HepG2 (cell line): ENCODE measurements around the gene L3MBTL4. TPM values are rescaled to one million over a fixed set of nuclear protein-coding genes. Genes with fewer than 3 reads are reported as not detected.

ENCODE experiments used
- ATAC-seq: fragments of 200-7000 bp; cut with Tn5 transposase; 3 replicates; pipeline ENCODE4 v1.9.1; 2020; ENCODE audit warnings: mild to moderate bottlenecking, moderate library complexity
- BruUV-seq: library from RNA; stranded (reverse); fragments of 400-500 nt; replicated peaks from 2 replicates; lab custom pipeline; 2021; lab: Mats Ljungman, UMichigan
- CTCF ChIA-PET: fragments of 300-600 bp; formaldehyde crosslinking; extraction: SDS; loops from one replicate; lab custom pipeline; 2021; ENCODE audit warnings: low total read pairs, inconsistent platforms, low intra/inter-chr PET ratio; lab: Yijun Ruan, JAX
- POLR2A ChIA-PET: fragments of 350-600 bp; sonication (Branson Sonifier 250); formaldehyde crosslinking; loops from one replicate; lab custom pipeline; 2020; ENCODE audit warnings: antibody characterized with exemption, inconsistent platforms; lab: Yijun Ruan, JAX
- DNase-seq: peaks from one replicate; pipeline ENCODE4 v3.0.0-alpha.2; 2015; ENCODE audit warnings: low spot score
- FAIRE-seq: peaks from 3 replicates; lab custom pipeline; 2011; peaks lifted over from hg19 to GRCh38; lab: Jason Lieb, UNC
- H2AFZ ChIP-seq: one replicate; pipeline ENCODE4 v1.6.1; 2011; ENCODE audit warnings: low read length, inconsistent platforms
- H3K27ac ChIP-seq: fragments of 300-600 bp; 3 replicates; pipeline ENCODE4 v1.8.0; 2011; ENCODE audit warnings: mixed run types, mild to moderate bottlenecking, mixed read lengths, low read length, inconsistent platforms; ENCODE audit not compliant: insufficient read depth; ENCODE audit errors: extremely low read length
- H3K27me3 ChIP-seq, 2 experiments: fragments of 200-600 bp in 1 of 2; 2 replicates in 1 of 2; 3 replicates in 1 of 2; pipeline versions ENCODE4 v1.6.0 to v1.8.0; 2011; ENCODE audit warnings: low read length in 2 of 2, mild to moderate bottlenecking in 2 of 2, moderate library complexity in 2 of 2, inconsistent platforms in 1 of 2; ENCODE audit not compliant: insufficient read depth in 2 of 2, control insufficient read depth in 1 of 2
- H3K36me3 ChIP-seq, 2 experiments: fragments of 200-600 bp in 1 of 2; replicated peaks in 1 of 2; 2 replicates in 1 of 2; 3 replicates in 1 of 2; pipeline versions ENCODE4 v1.5.1 to v1.8.0; 2011; ENCODE audit warnings: low read length in 2 of 2, inconsistent platforms in 1 of 2; ENCODE audit not compliant: insufficient read depth in 2 of 2, control insufficient read depth in 1 of 2
- H3K4me1 ChIP-seq: 2 replicates; pipeline ENCODE4 v1.5.1; 2012; ENCODE audit warnings: low read length, inconsistent platforms; ENCODE audit not compliant: insufficient read depth
- H3K4me2 ChIP-seq: 2 replicates; pipeline ENCODE4 v1.6.0; 2011; ENCODE audit warnings: low read depth, low read length, inconsistent platforms
- H3K4me3 ChIP-seq, 3 experiments: fragments of 200-600 bp in 1 of 3; sonication (generic), shearing (Covaris generic) in 1 of 3; replicated peaks in 1 of 3; 2 replicates each; pipeline ENCODE4 v1.5.1; 2011 to 2016; ENCODE audit warnings: low read length in 3 of 3, inconsistent platforms in 2 of 3, low read depth in 2 of 3, mild to moderate bottlenecking in 2 of 3, control low read depth in 1 of 3, mixed read lengths in 1 of 3; ENCODE audit not compliant: insufficient read depth in 1 of 3
- H3K79me2 ChIP-seq: one replicate; pipeline ENCODE4 v1.6.1; 2011; ENCODE audit warnings: low read length, inconsistent platforms; ENCODE audit not compliant: insufficient read depth
- H3K9ac ChIP-seq: 2 replicates; pipeline ENCODE4 v1.6.0; 2011; ENCODE audit warnings: mild to moderate bottlenecking, low read depth, low read length, inconsistent platforms; ENCODE audit not compliant: insufficient read depth
- H3K9me3 ChIP-seq: 2 replicates; pipeline ENCODE4 v1.5.1; 2012; ENCODE audit warnings: mild to moderate bottlenecking, low read length
- H4K20me1 ChIP-seq: 2 replicates; pipeline ENCODE4 v1.6.0; 2011; ENCODE audit warnings: inconsistent platforms, mild to moderate bottlenecking, low read length, moderate library complexity; ENCODE audit not compliant: insufficient read depth
- FLYWCH1 ChIP-seq: sonication (generic); formaldehyde crosslinking; IDR thresholded peaks from 2 replicates; pipeline ENCODE4 v1.8.1; 2023; ENCODE audit warnings: mild to moderate bottlenecking, missing genetic modification reagents
- IRF2 ChIP-seq: IDR thresholded peaks from 2 replicates; pipeline ENCODE4 v1.6.1; 2018; ENCODE audit warnings: missing genetic modification reagents, missing compliant biosample characterization
- PRDM15 ChIP-seq: sonication (generic); formaldehyde crosslinking; IDR thresholded peaks from 2 replicates; pipeline ENCODE4 v1.4.0; 2020; ENCODE audit warnings: missing genetic modification reagents
- TSC22D2 ChIP-seq: sonication (generic); formaldehyde crosslinking; IDR thresholded peaks from 2 replicates; pipeline ENCODE4 v1.5.1; 2020; ENCODE audit warnings: missing genetic modification reagents, mild to moderate bottlenecking, borderline replicate concordance
- WGBS: methylation state at CpG from one replicate; pipeline ENCODE4 v1.1.6; 2017; ENCODE audit warnings: low lambda C conversion rate; 5-methylcytosine and 5-hydroxymethylcytosine counted together
- in situ Hi-C: cut with HindIII; loops from 2 replicates; pipeline ENCODE4 v1.10.0; 2017; ENCODE audit warnings: low pct_unique_long_range_greater_than_20kb; ENCODE audit not compliant: extremely low pct_ligation_motif_present
- intact Hi-C: fragments of 100-400 bp; cut with micrococcal nuclease; formaldehyde crosslinking; loops from one replicate; pipeline ENCODE4 v1.10.0; 2022; ENCODE audit not compliant: unreplicated experiment
- polyA plus RNA-seq, 8 experiments: library from polyadenylated mRNA; depleted of rRNA in 3 of 8; stranded (reverse) in 7 of 8; unstranded in 1 of 8; fragments of >200 nt; fragmentation: Illumina TruSeq in 4 of 8; extraction: Trizol in 4 of 8; gene quantifications; 2 replicates each; pipeline versions ENCODE4 v1.2.1 to v1.2.3, GENCODE V29; 2011 to 2016; ENCODE audit warnings: low read depth in 4 of 8, missing spikeins in 1 of 8, mixed read lengths in 1 of 8; ENCODE audit not compliant: insufficient read depth in 1 of 8
- total RNA-seq, 5 experiments: library from RNA; depleted of rRNA; stranded (reverse); fragments of >200 nt; fragmentation: Illumina TruSeq; extraction: Trizol; gene quantifications; 2 replicates each; pipeline ENCODE4 v1.2.3, GENCODE V29; 2016; ENCODE audit warnings: low read depth in 1 of 5
- TF ChIP-seq, protein P1 (sequence below): sonication (generic); formaldehyde crosslinking; IDR thresholded peaks from 2 replicates; pipeline ENCODE4 v1.9.0; 2021; ENCODE audit warnings: missing genetic modification reagents, borderline replicate concordance
- TF ChIP-seq, protein P2 (sequence below): sonication (generic); formaldehyde crosslinking; IDR thresholded peaks from 2 replicates; pipeline ENCODE4 v1.9.0; 2021; ENCODE audit warnings: mild to moderate bottlenecking, missing genetic modification reagents

L3MBTL4 gene
- total and polyA plus RNA-seq, 2 of the 13 experiments (the other 11 are each of a cell fraction or from before 2014, with no cell fraction given): 10.8 to 13.3 TPM

DNA sequence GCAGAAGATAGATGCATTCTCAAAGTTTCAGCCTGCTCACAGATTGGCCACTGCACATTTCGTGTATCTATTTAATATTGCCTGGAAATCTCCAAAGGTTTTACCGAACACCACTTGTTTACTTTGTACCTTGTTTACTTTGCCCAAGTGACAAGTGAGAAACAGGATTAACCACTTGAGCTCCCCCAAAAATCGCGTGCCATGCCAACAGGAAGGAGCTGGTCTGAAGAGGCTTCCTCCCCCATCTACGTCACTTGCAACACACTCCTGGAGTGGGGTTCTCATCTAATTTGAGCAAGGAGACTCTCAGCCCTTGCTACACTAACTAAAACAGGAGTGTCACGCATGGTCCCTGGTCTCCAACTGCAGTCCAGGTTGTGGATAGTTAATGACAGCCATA, 306.9 kb downstream of the L3MBTL4 start:
- ATAC-seq (no peak), FAIRE-seq (no peak), DNase-seq (no peak)
- CTCF ChIA-PET: no interaction called here
- WGBS: 77% methylated on average over 6 of the region's 6 CpGs
- Histone ChIP-seq H3K36me3 (peaks cover 0 to 2% of the 10 kb centered on the region in 2 experiments; a peak in 1 of 5 replicates), H3K27me3 (no peaks in the 10 kb centered on the region), H2AFZ (no peak overlapping the region), H3K27ac (no peak overlapping the region), H3K9me3 (no peaks in the 10 kb centered on the region), H3K4me2 (no peak overlapping the region), H3K9ac (no peak overlapping the region), H3K79me2 (no peaks in the 10 kb centered on the region), H3K4me3 (no peak overlapping the region), H4K20me1 (no peaks in the 10 kb centered on the region), H3K4me1 (no peaks in the 10 kb centered on the region)
- no TSS peak for BruUV-seq
- in situ Hi-C loops: no loop called here
- TF ChIP-seq, protein P1, sequence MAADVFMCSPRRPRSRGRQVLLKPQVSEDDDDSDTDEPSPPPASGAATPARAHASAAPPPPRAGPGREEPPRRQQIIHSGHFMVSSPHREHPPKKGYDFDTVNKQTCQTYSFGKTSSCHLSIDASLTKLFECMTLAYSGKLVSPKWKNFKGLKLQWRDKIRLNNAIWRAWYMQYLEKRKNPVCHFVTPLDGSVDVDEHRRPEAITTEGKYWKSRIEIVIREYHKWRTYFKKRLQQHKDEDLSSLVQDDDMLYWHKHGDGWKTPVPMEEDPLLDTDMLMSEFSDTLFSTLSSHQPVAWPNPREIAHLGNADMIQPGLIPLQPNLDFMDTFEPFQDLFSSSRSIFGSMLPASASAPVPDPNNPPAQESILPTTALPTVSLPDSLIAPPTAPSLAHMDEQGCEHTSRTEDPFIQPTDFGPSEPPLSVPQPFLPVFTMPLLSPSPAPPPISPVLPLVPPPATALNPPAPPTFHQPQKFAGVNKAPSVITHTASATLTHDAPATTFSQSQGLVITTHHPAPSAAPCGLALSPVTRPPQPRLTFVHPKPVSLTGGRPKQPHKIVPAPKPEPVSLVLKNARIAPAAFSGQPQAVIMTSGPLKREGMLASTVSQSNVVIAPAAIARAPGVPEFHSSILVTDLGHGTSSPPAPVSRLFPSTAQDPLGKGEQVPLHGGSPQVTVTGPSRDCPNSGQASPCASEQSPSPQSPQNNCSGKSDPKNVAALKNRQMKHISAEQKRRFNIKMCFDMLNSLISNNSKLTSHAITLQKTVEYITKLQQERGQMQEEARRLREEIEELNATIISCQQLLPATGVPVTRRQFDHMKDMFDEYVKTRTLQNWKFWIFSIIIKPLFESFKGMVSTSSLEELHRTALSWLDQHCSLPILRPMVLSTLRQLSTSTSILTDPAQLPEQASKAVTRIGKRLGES (CRISPR knock-in tag): no peak
- no peak for TF ChIP-seq IRF2 (CRISPR knock-in tag)
- TF ChIP-seq PRDM15 (CRISPR knock-in tag): no peak
- TF ChIP-seq, protein P2, sequence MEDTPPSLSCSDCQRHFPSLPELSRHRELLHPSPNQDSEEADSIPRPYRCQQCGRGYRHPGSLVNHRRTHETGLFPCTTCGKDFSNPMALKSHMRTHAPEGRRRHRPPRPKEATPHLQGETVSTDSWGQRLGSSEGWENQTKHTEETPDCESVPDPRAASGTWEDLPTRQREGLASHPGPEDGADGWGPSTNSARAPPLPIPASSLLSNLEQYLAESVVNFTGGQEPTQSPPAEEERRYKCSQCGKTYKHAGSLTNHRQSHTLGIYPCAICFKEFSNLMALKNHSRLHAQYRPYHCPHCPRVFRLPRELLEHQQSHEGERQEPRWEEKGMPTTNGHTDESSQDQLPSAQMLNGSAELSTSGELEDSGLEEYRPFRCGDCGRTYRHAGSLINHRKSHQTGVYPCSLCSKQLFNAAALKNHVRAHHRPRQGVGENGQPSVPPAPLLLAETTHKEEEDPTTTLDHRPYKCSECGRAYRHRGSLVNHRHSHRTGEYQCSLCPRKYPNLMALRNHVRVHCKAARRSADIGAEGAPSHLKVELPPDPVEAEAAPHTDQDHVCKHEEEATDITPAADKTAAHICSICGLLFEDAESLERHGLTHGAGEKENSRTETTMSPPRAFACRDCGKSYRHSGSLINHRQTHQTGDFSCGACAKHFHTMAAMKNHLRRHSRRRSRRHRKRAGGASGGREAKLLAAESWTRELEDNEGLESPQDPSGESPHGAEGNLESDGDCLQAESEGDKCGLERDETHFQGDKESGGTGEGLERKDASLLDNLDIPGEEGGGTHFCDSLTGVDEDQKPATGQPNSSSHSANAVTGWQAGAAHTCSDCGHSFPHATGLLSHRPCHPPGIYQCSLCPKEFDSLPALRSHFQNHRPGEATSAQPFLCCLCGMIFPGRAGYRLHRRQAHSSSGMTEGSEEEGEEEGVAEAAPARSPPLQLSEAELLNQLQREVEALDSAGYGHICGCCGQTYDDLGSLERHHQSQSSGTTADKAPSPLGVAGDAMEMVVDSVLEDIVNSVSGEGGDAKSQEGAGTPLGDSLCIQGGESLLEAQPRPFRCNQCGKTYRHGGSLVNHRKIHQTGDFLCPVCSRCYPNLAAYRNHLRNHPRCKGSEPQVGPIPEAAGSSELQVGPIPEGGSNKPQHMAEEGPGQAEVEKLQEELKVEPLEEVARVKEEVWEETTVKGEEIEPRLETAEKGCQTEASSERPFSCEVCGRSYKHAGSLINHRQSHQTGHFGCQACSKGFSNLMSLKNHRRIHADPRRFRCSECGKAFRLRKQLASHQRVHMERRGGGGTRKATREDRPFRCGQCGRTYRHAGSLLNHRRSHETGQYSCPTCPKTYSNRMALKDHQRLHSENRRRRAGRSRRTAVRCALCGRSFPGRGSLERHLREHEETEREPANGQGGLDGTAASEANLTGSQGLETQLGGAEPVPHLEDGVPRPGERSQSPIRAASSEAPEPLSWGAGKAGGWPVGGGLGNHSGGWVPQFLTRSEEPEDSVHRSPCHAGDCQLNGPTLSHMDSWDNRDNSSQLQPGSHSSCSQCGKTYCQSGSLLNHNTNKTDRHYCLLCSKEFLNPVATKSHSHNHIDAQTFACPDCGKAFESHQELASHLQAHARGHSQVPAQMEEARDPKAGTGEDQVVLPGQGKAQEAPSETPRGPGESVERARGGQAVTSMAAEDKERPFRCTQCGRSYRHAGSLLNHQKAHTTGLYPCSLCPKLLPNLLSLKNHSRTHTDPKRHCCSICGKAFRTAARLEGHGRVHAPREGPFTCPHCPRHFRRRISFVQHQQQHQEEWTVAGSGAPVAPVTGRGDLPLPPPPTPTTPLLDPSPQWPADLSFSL (CRISPR knock-in tag): no peak
- TF ChIP-seq TSC22D2: no peak
- no peak for TF ChIP-seq FLYWCH1 (CRISPR knock-in tag)
- intact Hi-C loops: no loop called here
- POLR2A ChIA-PET: no interaction called here
